ENCODE results near the gene ZNF33B. TPM values are rescaled to one million over a fixed set of nuclear protein-coding genes. Genes with fewer than 3 reads are reported as not detected.

ZNF33B gene
- 22.7 to 29.6 TPM (median 25.5 TPM) in 3 replicates for total RNA-seq (2021)
- percentile 88 among the genes with signal in this experiment for Bru-seq, nascent RNA
- long read RNA-seq, experiment 1, full-length matches to known transcripts, result 7 of 84 reads
- long read RNA-seq, experiment 1, partial matches to known transcripts, result 7 of 84 reads
- long read RNA-seq, experiment 1, other reads (novel, unspliced or antisense), result 70 of 84 reads
- long read RNA-seq, experiment 2, partial matches to known transcripts, result 0 of 28 reads
- long read RNA-seq, experiment 2, other reads (novel, unspliced or antisense), result 28 of 28 reads
- long read RNA-seq, experiment 3, full-length matches to known transcripts, result 3 of 27 reads
- long read RNA-seq, experiment 3, partial matches to known transcripts, result 1 of 27 reads
- long read RNA-seq, experiment 3, other reads (novel, unspliced or antisense), result 23 of 27 reads

GRCh38 chr10:42638055-42638820 is at the start of gene ZNF33B:
TSS of gene ZNF33B (minus strand) at chr10:42638570. CDS start at chr10:42636928, 1,642 bp downstream.
- ChIA-PET POLR2A (no interaction called here), CTCF (no interaction called here)
- no peaks in the 10 kb centered on the region for H3K27me3 Mint-ChIP-seq (ENCODE audit: low read depth)
- peaks cover 26% of the 10 kb centered on the region for H3K4me1 Mint-ChIP-seq
- H3K36me3 Mint-ChIP-seq, result peaks cover 19% of the 10 kb centered on the region; the same call in 1 of the 2 replicates
- peak; percentile 95 for ATAC-seq
- peak within 1 kb of the TSS; percentile 87 for H3K4me3 Mint-ChIP-seq
- H3K9me3 Mint-ChIP-seq, result peaks cover 3% of the 10 kb centered on the region; the same call in 1 of the 2 replicates
- peak within 1 kb of the TSS; percentile 98 for H3K27ac Mint-ChIP-seq
- DNase-seq (ENCODE audit: low spot score), result peak; percentile 94
- TF ChIP-seq NR3C1 (CRISPR knock-in tag; conservative IDR thresholded peaks at IDR 0.05; ENCODE audit: low read depth) (no peak), MXD4 (CRISPR knock-in tag; IDR thresholded peaks at IDR 0.05; ENCODE audit: borderline replicate concordance) (no peak), ZNF317 (CRISPR knock-in tag; IDR thresholded peaks at IDR 0.05; ENCODE audit: borderline replicate concordance, low read depth) (no peak), ELF4 (CRISPR knock-in tag; IDR thresholded peaks at IDR 0.05; ENCODE audit: low read depth) (no peak), TP53 (CRISPR knock-in tag; IDR thresholded peaks at IDR 0.05) (no peak), PRRX2 (CRISPR knock-in tag; IDR thresholded peaks at IDR 0.05) (no peak), CBFB (CRISPR knock-in tag; IDR thresholded peaks at IDR 0.05; ENCODE audit: low read depth) (no peak), JUN (CRISPR knock-in tag; IDR thresholded peaks at IDR 0.05) (no peak), ZNF281 (CRISPR knock-in tag; IDR thresholded peaks at IDR 0.05) (no peak), GRHL2 (CRISPR knock-in tag; IDR thresholded peaks at IDR 0.05; ENCODE audit: insufficient replicate concordance, severe bottlenecking) (no peak), ZNF423 (CRISPR knock-in tag; IDR thresholded peaks at IDR 0.05) (no peak), TEAD4 (CRISPR knock-in tag; IDR thresholded peaks at IDR 0.05) (no peak), PRDM15 (CRISPR knock-in tag; IDR thresholded peaks at IDR 0.05) (no peak), ZNF532 (CRISPR knock-in tag; IDR thresholded peaks at IDR 0.05; ENCODE audit: borderline replicate concordance) (no peak), IRF2 (CRISPR knock-in tag; IDR thresholded peaks at IDR 0.05; ENCODE audit: borderline replicate concordance, low read depth) (no peak), ZNF232 (CRISPR knock-in tag; IDR thresholded peaks at IDR 0.05) (no peak; the same call in 1 of the 2 replicates), TCF7 (CRISPR knock-in tag; IDR thresholded peaks at IDR 0.05; ENCODE audit: low read depth) (no peak), ZBTB21 (CRISPR knock-in tag; IDR thresholded peaks at IDR 0.05; ENCODE audit: borderline replicate concordance) (no peak), FOXJ3 (CRISPR knock-in tag; IDR thresholded peaks at IDR 0.05; ENCODE audit: borderline replicate concordance) (no peak), CDX4 (CRISPR knock-in tag; IDR thresholded peaks at IDR 0.05; ENCODE audit: borderline replicate concordance) (no peak), PREB (CRISPR knock-in tag; IDR thresholded peaks at IDR 0.05; ENCODE audit: borderline replicate concordance) (no peak), MYBL2 (CRISPR knock-in tag; IDR thresholded peaks at IDR 0.05) (no peak), SMAD4 (CRISPR knock-in tag; IDR thresholded peaks at IDR 0.05) (no peak), TEAD1 (CRISPR knock-in tag; IDR thresholded peaks at IDR 0.05) (no peak)
